HepG2 (cell line): ENCODE data around the gene FAM168A. TPM values are rescaled to one million over a fixed set of nuclear protein-coding genes. Genes with fewer than 3 reads are reported as not detected.

Experiments used
- ATF7-NPFF ChIP-seq: sonication (generic); formaldehyde crosslinking; IDR thresholded peaks from 2 replicates; pipeline ENCODE4 v1.8.1; 2023; ENCODE audit warnings: mild to moderate bottlenecking, low read depth, missing genetic modification reagents, moderate library complexity
- CEBPB ChIP-seq: IDR thresholded peaks from 2 replicates; pipeline ENCODE4 v1.6.1; 2011; ENCODE audit warnings: low read depth, low read length, improper control_type of control experiment, borderline replicate concordance
- CREM ChIP-seq, 2 experiments: sonication (generic) in 1 of 2; formaldehyde crosslinking in 1 of 2; IDR thresholded peaks; 2 replicates each; pipeline versions ENCODE4 v1.4.0 to v1.6.1; 2016 to 2020; ENCODE audit warnings: antibody characterized with exemption in 1 of 2, mild to moderate bottlenecking in 1 of 2, missing genetic modification reagents in 1 of 2
- KDM5A ChIP-seq: fragments of 200-600 bp; sonication (generic); IDR thresholded peaks from 2 replicates; pipeline ENCODE4 v1.7.0; 2018; ENCODE audit warnings: antibody characterized with exemption, mild to moderate bottlenecking, low read length, borderline replicate concordance
- NR2C2 ChIP-seq: sonication (generic); formaldehyde crosslinking; IDR thresholded peaks from 2 replicates; pipeline ENCODE4 v1.4.0; 2020; ENCODE audit warnings: missing genetic modification reagents, mild to moderate bottlenecking, moderate library complexity, borderline replicate concordance
- TBP ChIP-seq: sonication (generic); formaldehyde crosslinking; IDR thresholded peaks from 2 replicates; pipeline ENCODE4 v1.5.0; 2020; ENCODE audit warnings: missing genetic modification reagents
- ZC3H13 ChIP-seq: sonication (generic); formaldehyde crosslinking; IDR thresholded peaks from 2 replicates; pipeline ENCODE4 v1.8.1; 2023; ENCODE audit warnings: mild to moderate bottlenecking, missing genetic modification reagents, moderate library complexity
- ZFP37 ChIP-seq: sonication (generic); formaldehyde crosslinking; IDR thresholded peaks from 2 replicates; pipeline ENCODE4 v1.4.0; 2020; ENCODE audit warnings: missing genetic modification reagents, borderline replicate concordance
- ZMYM4 ChIP-seq: sonication (generic); formaldehyde crosslinking; IDR thresholded peaks from 2 replicates; pipeline ENCODE4 v1.8.1; 2023; ENCODE audit warnings: mild to moderate bottlenecking, missing genetic modification reagents
- ZNF768 ChIP-seq: sonication (generic); formaldehyde crosslinking; IDR thresholded peaks from 2 replicates; pipeline ENCODE4 v1.4.0; 2020; ENCODE audit warnings: missing genetic modification reagents
- polyA plus RNA-seq, 8 experiments: library from polyadenylated mRNA; depleted of rRNA in 3 of 8; stranded (reverse) in 7 of 8; unstranded in 1 of 8; fragments of >200 nt; fragmentation: Illumina TruSeq in 4 of 8; extraction: Trizol in 4 of 8; gene quantifications; 2 replicates each; pipeline versions ENCODE4 v1.2.1 to v1.2.3, GENCODE V29; 2011 to 2016; ENCODE audit warnings: low read depth in 4 of 8, missing spikeins in 1 of 8, mixed read lengths in 1 of 8; ENCODE audit not compliant: insufficient read depth in 1 of 8
- total RNA-seq, 5 experiments: library from RNA; depleted of rRNA; stranded (reverse); fragments of >200 nt; fragmentation: Illumina TruSeq; extraction: Trizol; gene quantifications; 2 replicates each; pipeline ENCODE4 v1.2.3, GENCODE V29; 2016; ENCODE audit warnings: low read depth in 1 of 5
- TF ChIP-seq, protein P1 (sequence below), 2 experiments: fragments of 450-650 bp in 1 of 2; sonication (generic) in 1 of 2; formaldehyde crosslinking in 1 of 2; IDR thresholded peaks; 2 replicates each; pipeline versions ENCODE4 v1.6.1 to v1.8.0; 2016 to 2022; ENCODE audit warnings: antibody characterized with exemption in 1 of 2, mild to moderate bottlenecking in 1 of 2, missing genetic modification reagents in 1 of 2
- TF ChIP-seq, protein P2 (sequence below): IDR thresholded peaks from 2 replicates; pipeline ENCODE4 v1.6.1; 2016; ENCODE audit warnings: mild to moderate bottlenecking
- TF ChIP-seq, protein P3 (sequence below): sonication (generic); formaldehyde crosslinking; IDR thresholded peaks from 2 replicates; pipeline ENCODE4 v1.5.1; 2020; ENCODE audit warnings: mild to moderate bottlenecking, missing genetic modification reagents

FAM168A gene
- total and polyA plus RNA-seq, 2 of the 13 experiments (the other 11 are each of a cell fraction or from before 2014, with no cell fraction given), result 13.9 to 15.8 TPM

DNA sequence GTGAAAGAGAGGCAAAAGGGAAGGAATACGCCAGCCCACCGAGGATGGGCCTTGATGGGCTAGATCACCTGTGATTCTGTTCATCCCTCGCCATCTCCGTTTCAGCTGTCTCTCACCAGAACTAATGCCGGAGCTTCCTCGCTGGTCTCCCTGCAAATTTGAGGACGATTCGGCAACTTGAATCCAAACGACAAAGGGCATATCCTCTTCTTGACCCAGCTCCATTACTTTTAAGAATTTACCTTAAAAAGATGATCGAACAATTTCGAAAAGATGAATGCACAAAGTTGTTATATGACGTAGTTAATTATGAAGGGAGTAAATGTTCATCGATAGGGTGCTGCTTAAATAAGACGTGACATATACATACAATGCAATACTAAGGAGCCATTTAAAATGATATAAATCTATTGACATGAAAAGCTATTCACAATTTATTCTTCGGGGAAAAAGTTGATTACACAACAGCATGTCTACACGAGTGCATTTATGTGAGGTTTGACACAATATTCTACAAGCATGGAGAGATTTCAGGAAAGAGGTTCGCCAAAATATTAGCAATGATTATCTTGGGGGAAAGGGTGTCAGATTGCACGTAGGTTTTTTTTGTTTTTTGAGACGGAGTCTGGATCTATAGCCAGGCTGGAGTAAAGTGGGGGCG, 937 bp upstream of the FAM168A start (continued):
- TF ChIP-seq, protein P1, sequence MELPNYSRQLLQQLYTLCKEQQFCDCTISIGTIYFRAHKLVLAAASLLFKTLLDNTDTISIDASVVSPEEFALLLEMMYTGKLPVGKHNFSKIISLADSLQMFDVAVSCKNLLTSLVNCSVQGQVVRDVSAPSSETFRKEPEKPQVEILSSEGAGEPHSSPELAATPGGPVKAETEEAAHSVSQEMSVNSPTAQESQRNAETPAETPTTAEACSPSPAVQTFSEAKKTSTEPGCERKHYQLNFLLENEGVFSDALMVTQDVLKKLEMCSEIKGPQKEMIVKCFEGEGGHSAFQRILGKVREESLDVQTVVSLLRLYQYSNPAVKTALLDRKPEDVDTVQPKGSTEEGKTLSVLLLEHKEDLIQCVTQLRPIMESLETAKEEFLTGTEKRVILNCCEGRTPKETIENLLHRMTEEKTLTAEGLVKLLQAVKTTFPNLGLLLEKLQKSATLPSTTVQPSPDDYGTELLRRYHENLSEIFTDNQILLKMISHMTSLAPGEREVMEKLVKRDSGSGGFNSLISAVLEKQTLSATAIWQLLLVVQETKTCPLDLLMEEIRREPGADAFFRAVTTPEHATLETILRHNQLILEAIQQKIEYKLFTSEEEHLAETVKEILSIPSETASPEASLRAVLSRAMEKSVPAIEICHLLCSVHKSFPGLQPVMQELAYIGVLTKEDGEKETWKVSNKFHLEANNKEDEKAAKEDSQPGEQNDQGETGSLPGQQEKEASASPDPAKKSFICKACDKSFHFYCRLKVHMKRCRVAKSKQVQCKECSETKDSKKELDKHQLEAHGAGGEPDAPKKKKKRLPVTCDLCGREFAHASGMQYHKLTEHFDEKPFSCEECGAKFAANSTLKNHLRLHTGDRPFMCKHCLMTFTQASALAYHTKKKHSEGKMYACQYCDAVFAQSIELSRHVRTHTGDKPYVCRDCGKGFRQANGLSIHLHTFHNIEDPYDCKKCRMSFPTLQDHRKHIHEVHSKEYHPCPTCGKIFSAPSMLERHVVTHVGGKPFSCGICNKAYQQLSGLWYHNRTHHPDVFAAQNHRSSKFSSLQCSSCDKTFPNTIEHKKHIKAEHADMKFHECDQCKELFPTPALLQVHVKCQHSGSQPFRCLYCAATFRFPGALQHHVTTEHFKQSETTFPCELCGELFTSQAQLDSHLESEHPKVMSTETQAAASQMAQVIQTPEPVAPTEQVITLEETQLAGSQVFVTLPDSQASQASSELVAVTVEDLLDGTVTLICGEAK (IDR thresholded peaks at IDR 0.05), result no peak
- TF ChIP-seq, protein P1 (CRISPR knock-in tag; IDR thresholded peaks at IDR 0.05), result no peak
- TF ChIP-seq KDM5A, result peak; percentile 17; the same call in 1 of the 2 replicates
- TF ChIP-seq ZFP37 (CRISPR knock-in tag), result no peak
- peak; percentile 61 for TF ChIP-seq CREM (IDR thresholded peaks at IDR 0.05)
- TF ChIP-seq CREM (CRISPR knock-in tag; IDR thresholded peaks at IDR 0.05), result no peak
- TF ChIP-seq, protein P2, sequence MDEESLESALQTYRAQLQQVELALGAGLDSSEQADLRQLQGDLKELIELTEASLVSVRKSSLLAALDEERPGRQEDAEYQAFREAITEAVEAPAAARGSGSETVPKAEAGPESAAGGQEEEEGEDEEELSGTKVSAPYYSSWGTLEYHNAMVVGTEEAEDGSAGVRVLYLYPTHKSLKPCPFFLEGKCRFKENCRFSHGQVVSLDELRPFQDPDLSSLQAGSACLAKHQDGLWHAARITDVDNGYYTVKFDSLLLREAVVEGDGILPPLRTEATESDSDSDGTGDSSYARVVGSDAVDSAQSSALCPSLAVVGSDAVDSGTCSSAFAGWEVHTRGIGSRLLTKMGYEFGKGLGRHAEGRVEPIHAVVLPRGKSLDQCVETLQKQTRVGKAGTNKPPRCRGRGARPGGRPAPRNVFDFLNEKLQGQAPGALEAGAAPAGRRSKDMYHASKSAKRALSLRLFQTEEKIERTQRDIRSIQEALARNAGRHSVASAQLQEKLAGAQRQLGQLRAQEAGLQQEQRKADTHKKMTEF, result no peak
- TF ChIP-seq CEBPB, result 0 out of 2 replicates have a peak, but pooled peaks have one; percentile 47
- 0 out of 2 replicates have a peak, but pooled peaks have one; percentile 16 for TF ChIP-seq ZC3H13 (CRISPR knock-in tag)
- TF ChIP-seq, protein P3, sequence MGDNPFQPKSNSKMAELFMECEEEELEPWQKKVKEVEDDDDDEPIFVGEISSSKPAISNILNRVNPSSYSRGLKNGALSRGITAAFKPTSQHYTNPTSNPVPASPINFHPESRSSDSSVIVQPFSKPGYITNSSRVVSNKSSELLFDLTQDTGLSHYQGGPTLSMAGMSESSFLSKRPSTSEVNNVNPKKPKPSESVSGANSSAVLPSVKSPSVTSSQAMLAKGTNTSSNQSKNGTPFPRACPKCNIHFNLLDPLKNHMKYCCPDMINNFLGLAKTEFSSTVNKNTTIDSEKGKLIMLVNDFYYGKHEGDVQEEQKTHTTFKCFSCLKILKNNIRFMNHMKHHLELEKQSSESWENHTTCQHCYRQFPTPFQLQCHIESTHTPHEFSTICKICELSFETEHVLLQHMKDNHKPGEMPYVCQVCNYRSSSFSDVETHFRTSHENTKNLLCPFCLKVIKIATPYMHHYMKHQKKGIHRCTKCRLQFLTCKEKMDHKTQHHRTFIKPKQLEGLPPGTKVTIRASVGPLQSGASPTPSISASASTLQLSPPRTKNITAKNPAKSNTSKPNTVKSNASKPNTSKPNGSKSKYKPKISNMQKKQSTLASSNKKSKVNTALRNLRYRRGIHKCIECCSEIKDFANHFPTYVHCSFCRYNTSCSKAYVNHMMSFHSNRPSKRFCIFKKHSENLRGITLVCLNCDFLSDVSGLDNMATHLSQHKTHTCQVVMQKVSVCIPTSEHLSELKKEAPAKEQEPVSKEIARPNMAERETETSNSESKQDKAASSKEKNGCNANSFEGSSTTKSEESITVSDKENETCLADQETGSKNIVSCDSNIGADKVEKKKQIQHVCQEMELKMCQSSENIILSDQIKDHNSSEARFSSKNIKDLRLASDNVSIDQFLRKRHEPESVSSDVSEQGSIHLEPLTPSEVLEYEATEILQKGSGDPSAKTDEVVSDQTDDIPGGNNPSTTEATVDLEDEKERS (CRISPR knock-in tag), result 0 out of 2 replicates have a peak, but pooled peaks have one; percentile 30
- no peak for TF ChIP-seq ZNF768
- 0 out of 2 replicates have a peak, but pooled peaks have one; percentile 38 for TF ChIP-seq ZMYM4 (CRISPR knock-in tag)
- 0 out of 2 replicates have a peak, but pooled peaks have one; percentile 33 for TF ChIP-seq ATF7-NPFF (CRISPR knock-in tag)
- no peak for TF ChIP-seq TBP
- 0 out of 2 replicates have a peak, but pooled peaks have one; percentile 4 for TF ChIP-seq NR2C2 (CRISPR knock-in tag)
